Nephron (organoid): ENCODE results near the gene ZNF699.
A peak's percentile ranks its signal among the peaks of the same experiment; 100 is the strongest.

Source experiments
- H3K27ac Mint-ChIP-seq, 3 experiments: 2 replicates each; pipeline ENCODE4 v1.8.0; 2020; ENCODE audit warnings: mixed read lengths in 3 of 3, mild to moderate bottlenecking in 2 of 3, moderate library complexity in 1 of 3
- H3K27me3 Mint-ChIP-seq: 2 replicates; pipeline ENCODE4 v1.8.0; 2021; ENCODE audit warnings: low read depth, mild to moderate bottlenecking, moderate library complexity, mixed read lengths
- H3K36me3 Mint-ChIP-seq: 2 replicates; pipeline ENCODE4 v1.8.0; 2020; ENCODE audit warnings: low read depth, mixed read lengths
- H3K4me1 Mint-ChIP-seq: 2 replicates; pipeline ENCODE4 v1.8.0; 2020; ENCODE audit warnings: mixed read lengths
- H3K4me3 Mint-ChIP-seq, 3 experiments: 2 replicates each; pipeline ENCODE4 v1.8.0; 2020; ENCODE audit warnings: mild to moderate bottlenecking in 3 of 3, mixed read lengths in 3 of 3, moderate library complexity in 2 of 3
- H3K9me3 Mint-ChIP-seq: 2 replicates; pipeline ENCODE4 v1.8.0; 2020; ENCODE audit warnings: mixed read lengths
- TF ChIP-seq, protein P1 (sequence below), 3 experiments: fragments of 200-600 bp; sonication (generic); IDR thresholded peaks; one replicate each; pipeline ENCODE4 v1.5.0; 2021; ENCODE audit warnings: antibody characterized with exemption in 3 of 3; ENCODE audit not compliant: unreplicated experiment in 3 of 3

ZNF699 gene

DNA sequence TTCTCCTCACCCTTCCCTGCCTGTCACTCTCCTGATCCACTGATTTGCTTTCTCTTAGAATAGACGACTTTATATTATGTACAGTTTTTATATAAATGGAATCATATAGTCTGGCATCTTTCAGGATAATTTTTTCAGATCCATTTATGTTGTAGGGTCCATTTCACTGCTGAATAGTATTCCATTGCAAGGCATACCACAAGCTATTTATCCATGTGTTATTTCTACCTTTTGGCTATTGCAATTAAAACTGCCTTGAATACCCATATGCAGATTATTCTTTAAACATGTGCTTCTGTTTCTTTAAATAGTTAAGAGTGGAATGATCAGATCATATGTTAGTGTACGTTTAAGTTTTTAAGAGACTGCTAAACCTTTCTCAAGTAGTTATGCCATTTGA lies 35.4 kb upstream of the ZNF699 start:
- no peaks in the 10 kb centered on the region for H3K4me1 Mint-ChIP-seq
- peaks cover 99% of the 10 kb centered on the region for H3K36me3 Mint-ChIP-seq
- TF ChIP-seq, protein P1, sequence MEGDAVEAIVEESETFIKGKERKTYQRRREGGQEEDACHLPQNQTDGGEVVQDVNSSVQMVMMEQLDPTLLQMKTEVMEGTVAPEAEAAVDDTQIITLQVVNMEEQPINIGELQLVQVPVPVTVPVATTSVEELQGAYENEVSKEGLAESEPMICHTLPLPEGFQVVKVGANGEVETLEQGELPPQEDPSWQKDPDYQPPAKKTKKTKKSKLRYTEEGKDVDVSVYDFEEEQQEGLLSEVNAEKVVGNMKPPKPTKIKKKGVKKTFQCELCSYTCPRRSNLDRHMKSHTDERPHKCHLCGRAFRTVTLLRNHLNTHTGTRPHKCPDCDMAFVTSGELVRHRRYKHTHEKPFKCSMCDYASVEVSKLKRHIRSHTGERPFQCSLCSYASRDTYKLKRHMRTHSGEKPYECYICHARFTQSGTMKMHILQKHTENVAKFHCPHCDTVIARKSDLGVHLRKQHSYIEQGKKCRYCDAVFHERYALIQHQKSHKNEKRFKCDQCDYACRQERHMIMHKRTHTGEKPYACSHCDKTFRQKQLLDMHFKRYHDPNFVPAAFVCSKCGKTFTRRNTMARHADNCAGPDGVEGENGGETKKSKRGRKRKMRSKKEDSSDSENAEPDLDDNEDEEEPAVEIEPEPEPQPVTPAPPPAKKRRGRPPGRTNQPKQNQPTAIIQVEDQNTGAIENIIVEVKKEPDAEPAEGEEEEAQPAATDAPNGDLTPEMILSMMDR (IDR thresholded peaks at IDR 0.05; ENCODE audit: unreplicated experiment in 3 of 3), result no peak
- H3K9me3 Mint-ChIP-seq, result peaks cover 88% of the 10 kb centered on the region
- H3K4me3 Mint-ChIP-seq, result no peak overlapping the region
- no peak overlapping the region for H3K27ac Mint-ChIP-seq
- H3K27me3 Mint-ChIP-seq, result no peaks in the 10 kb centered on the region

DNA sequence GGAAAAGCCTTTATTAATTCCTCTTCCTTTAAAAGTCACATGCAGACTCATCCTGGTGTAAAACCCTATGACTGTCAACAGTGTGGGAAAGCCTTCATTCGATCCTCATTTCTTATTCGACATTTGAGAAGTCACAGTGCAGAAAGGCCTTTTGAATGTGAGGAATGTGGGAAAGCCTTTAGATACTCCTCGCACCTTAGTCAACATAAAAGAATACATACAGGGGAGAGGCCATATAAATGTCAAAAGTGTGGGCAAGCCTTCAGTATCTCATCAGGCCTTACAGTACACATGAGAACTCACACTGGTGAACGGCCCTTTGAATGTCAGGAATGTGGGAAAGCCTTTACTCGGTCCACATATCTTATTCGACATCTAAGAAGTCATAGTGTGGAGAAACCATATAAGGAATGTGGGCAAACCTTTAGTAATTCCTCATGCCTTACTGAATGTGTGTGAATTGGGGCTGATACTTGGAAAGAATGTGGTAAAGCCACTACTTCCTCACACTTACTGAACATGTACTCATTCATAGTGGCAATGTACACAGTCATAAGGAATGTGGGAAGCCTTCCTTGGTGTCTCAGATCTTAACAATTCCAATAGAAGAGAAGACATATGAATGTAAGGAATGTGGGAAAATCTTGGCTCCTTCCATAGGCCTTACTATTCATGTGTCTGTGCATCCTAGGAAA lies 33.1 kb upstream of the ZNF699 start:
- peaks cover 87% of the 10 kb centered on the region for H3K9me3 Mint-ChIP-seq
- H3K36me3 Mint-ChIP-seq, result peaks cover 98% of the 10 kb centered on the region
- H3K4me3 Mint-ChIP-seq, result no peak overlapping the region
- no peaks in the 10 kb centered on the region for H3K27me3 Mint-ChIP-seq
- no peak overlapping the region for H3K27ac Mint-ChIP-seq
- TF ChIP-seq, protein P1 (IDR thresholded peaks at IDR 0.05; ENCODE audit: unreplicated experiment in 3 of 3), result no peak
- H3K4me1 Mint-ChIP-seq, result no peaks in the 10 kb centered on the region

DNA sequence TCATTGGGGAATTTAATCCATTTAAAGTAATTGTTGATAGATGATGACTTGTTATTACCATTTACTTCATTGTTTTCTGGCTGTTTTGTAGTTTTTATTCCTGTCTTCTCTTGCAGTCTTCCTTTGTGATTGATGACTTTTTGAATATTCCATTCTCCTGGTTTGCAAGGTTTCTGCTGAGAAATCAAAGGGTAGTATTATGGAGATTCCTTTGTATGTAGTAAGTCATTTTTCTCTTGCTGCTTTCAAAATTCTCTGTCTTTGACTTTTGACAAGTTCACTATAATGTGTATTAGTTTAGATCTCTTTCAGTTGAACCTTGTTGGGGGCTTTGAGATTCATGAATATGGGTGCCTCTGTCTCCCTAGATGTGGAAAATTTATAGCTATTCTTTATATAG lies 20.4 kb upstream of the ZNF699 start:
- H3K27ac Mint-ChIP-seq, result no peak overlapping the region
- H3K4me1 Mint-ChIP-seq, result no peaks in the 10 kb centered on the region
- peaks cover 78% of the 10 kb centered on the region for H3K9me3 Mint-ChIP-seq
- no peaks in the 10 kb centered on the region for H3K27me3 Mint-ChIP-seq
- peak overlapping the region in 1 of 3 experiments; percentile 27 for H3K4me3 Mint-ChIP-seq
- peaks cover 99% of the 10 kb centered on the region for H3K36me3 Mint-ChIP-seq
- TF ChIP-seq, protein P1 (IDR thresholded peaks at IDR 0.05; ENCODE audit: unreplicated experiment in 3 of 3), result no peak

DNA sequence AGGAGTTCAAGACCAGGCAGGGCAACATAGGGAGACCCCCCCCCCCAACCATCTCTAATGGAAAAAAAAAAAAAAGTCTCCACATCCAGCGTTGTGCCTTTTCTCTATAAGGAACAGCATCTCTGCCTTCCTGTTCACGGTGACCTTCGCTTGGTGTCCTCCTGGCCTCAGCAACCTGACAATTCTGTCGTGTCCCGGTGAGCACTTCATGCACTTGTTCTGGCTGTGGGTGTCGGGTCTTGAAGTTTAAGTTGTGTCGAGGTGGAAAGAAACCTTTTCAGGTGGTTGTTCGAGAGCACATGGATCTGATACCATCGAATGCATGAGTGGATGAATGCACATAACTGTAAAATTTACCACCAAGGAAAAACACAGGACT lies 14.9 kb upstream of the ZNF699 start:
- no peaks in the 10 kb centered on the region for H3K27me3 Mint-ChIP-seq
- H3K27ac Mint-ChIP-seq, result peak overlapping the region; percentile 96 to 98 (median 97)
- H3K4me1 Mint-ChIP-seq, result peaks cover 8% of the 10 kb centered on the region
- peaks cover 70% of the 10 kb centered on the region for H3K36me3 Mint-ChIP-seq
- H3K9me3 Mint-ChIP-seq, result peaks cover 66% of the 10 kb centered on the region
- H3K4me3 Mint-ChIP-seq, result peak overlapping the region; percentile 90 to 94 (median 90)
- TF ChIP-seq, protein P1 (IDR thresholded peaks at IDR 0.05; ENCODE audit: unreplicated experiment in 3 of 3), result no peak

DNA sequence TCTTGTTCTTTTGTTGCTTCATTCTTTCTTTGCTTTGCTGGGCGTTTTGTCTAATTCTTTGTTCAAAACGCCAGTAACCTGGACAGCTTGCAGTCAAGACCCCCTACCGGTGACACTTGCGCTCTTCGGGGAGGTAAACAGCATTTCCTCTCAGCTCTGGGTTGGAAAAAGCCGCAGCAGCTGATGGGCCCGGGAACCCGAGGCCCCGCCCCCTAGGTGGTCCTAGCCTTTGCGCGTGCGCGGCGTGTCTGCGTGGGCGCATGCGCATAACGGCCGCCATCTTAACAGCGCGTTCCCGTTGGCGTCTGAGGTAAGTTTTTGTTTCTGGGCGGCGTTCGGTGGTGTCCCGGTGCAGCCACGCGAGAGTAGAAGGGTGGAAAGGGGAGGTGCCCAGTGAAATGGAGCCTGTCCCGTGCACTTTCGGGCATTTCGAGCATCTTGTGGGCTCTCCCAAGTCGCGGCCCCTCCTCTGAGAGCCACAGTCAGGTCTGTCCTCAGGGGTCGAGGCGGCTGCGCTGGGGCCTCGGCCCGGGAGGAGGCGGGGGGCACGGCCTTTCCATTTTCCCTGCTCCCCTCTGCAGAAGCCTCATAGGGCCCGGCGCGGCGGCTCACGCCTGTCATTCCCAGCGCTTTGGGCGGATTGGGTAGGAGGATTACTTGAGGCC lies 14.4 kb upstream of the ZNF699 start, which contains the start of gene ZNF559:
ZNF559 (plus strand) TSS at position 261 of the 665 bp plus-strand sequence. CDS start 14,371 bp downstream, outside the sequence.
- Mint-ChIP-seq H3K36me3 (peaks cover 65% of the 10 kb centered on the region), H3K27me3 (no peaks in the 10 kb centered on the region), H3K9me3 (peaks cover 61% of the 10 kb centered on the region), H3K4me1 (peaks cover 8% of the 10 kb centered on the region), H3K4me3 (peak within 1 kb of the TSS; percentile 90 to 94 (median 90)), H3K27ac (peak within 1 kb of the TSS; percentile 96 to 98 (median 97))
- TF ChIP-seq, protein P1 (IDR thresholded peaks at IDR 0.05; ENCODE audit: unreplicated experiment in 3 of 3), result peak; percentile 32 to 59 (median 52)
